ENCODE measurements around the gene LRGUK. TPM values are rescaled to one million over a fixed set of nuclear protein-coding genes. Genes with fewer than 3 reads are reported as not detected.

Gene LRGUK
- total RNA-seq = under 0.01 and 0.18 TPM in 2 replicates

GRCh38 chr7:134126966-134127848 lies at the start of gene LRGUK:
Gene LRGUK (plus strand): TSS chr7:134127340. CDS start chr7:134127368, 28 bp downstream.

Other genes with a start within 250 kb of the LRGUK start
- 19.1 and 19.4 TPM in 2 replicates for gene SLC35B4, start 189.6 kb downstream of the LRGUK start, total RNA-seq